ENCODE measurements around the gene EBF3.

EBF3 gene

DNA sequence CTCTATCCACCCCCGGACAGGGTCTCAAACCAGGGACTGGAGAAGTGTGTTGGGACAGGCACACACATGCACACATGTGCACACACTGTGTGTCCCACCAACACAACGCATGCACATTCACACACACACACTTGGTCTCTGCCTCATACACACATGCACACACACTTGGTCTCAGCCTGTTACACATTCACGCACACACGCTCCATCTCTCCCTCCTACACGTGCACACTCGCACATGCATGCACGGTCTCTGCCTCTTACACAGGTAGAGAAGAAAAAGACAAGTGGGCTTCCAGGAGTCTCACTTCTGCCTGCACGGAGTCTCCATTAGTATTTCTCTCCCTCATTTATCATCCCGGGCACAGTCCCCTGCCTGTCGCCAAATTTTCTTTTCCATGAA, 171.2 kb downstream of the EBF3 start:
- TF ChIP-seq, protein P1, sequence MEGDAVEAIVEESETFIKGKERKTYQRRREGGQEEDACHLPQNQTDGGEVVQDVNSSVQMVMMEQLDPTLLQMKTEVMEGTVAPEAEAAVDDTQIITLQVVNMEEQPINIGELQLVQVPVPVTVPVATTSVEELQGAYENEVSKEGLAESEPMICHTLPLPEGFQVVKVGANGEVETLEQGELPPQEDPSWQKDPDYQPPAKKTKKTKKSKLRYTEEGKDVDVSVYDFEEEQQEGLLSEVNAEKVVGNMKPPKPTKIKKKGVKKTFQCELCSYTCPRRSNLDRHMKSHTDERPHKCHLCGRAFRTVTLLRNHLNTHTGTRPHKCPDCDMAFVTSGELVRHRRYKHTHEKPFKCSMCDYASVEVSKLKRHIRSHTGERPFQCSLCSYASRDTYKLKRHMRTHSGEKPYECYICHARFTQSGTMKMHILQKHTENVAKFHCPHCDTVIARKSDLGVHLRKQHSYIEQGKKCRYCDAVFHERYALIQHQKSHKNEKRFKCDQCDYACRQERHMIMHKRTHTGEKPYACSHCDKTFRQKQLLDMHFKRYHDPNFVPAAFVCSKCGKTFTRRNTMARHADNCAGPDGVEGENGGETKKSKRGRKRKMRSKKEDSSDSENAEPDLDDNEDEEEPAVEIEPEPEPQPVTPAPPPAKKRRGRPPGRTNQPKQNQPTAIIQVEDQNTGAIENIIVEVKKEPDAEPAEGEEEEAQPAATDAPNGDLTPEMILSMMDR (conservative IDR thresholded peaks at IDR 0.05): no peak
- H3K27ac ChIP-seq: no peak overlapping the region

DNA sequence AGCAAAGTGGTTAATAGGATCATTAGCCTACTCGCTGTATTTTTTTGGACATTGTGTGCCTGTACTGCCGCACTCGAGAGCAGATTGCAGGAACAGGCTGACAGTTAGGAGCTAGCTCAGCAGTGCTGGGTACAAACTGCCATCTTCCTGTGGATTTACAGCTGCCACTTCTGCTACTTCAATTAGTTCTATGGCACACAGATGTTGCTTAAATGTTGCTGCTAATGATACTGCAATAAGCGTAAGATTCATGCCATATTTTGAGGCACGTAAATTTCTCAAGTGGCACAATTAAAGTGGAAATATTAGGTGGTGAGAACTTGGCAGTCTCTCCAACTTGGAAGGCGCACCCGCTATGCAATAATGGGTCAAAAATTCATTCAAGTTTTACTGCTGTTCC, 171.9 kb downstream of the EBF3 start:
- no peak overlapping the region for H3K27ac ChIP-seq
- TF ChIP-seq, protein P1 (conservative IDR thresholded peaks at IDR 0.05): no peak

DNA sequence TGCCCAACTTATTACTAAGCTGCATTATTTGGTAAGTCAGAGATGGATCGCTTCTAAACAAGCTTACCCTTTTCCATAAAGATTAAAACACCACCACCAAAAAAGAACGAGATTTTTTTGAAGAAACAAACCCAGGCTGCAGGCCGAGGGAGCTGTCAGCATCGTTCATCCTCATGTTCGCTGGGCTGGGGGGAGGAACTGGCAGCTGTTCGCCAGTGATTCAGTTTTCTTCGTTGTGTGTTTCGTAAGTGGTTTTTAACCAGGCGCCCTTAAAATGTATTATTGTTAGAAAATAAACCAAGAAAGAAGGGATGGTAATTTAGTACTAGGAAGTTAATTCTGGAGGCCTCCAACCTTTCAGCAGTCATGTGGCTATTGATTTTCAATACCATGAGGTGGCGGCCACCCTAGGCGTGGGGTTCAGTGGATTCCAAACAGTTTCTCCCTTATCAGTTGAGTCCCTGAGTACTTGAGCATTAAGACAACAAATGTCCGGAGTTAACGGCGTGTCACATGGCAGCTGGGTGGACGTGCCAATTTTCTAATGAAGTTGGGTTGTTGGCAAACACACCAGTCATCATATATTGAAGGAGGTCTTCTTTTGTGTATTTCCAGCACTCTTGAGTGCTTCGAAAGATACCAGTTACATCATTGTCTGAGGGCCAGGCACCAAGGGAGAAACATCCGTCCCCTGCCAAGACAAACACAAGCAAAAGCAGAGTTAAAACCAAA, 173.2 kb downstream of the EBF3 start:
- TF ChIP-seq, protein P1 (conservative IDR thresholded peaks at IDR 0.05): no peak
- H3K27ac ChIP-seq: no peak overlapping the region

DNA sequence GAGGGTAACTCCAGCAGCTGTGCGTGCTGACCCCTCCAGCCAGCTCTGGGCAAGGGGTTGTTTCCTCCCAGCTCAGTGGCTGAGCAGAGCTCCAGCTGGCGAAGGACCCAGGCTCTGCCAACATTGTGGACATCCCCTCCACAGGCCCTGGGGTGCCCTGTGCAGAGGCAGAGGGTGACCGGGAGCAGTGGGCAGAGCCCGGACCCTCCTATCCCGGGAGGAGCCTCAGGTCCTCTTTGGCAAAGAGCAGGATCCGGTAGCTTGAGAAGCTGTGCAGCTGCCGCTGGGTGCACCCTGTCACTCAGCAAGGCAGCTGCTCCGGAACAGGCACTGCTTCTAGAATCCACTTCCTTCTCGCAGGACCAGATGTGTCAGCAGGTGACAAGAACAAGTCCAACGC, 175.9 kb downstream of the EBF3 start:
- TF ChIP-seq, protein P1 (conservative IDR thresholded peaks at IDR 0.05): no peak
- H3K27ac ChIP-seq: no peak overlapping the region

DNA sequence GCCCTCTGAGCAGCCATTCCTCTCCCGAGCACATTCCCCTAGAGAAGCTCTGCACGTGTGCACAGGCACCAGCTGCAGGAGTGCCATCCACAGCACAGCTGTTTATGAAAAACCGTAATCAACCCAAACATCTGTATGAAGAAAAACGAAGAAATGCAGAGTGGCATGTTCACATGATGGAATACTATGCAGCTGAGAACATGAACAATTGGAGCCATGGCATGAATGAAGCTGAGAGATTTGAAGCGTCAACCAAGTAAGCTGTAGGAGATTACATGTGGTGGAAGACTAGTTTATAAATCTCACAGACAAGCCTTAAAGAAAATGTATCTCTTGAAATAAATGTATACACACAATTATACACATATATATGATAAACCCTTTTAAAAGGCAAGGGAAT, 176.5 kb downstream of the EBF3 start:
- TF ChIP-seq, protein P1 (conservative IDR thresholded peaks at IDR 0.05): no peak
- no peak overlapping the region for H3K27ac ChIP-seq

DNA sequence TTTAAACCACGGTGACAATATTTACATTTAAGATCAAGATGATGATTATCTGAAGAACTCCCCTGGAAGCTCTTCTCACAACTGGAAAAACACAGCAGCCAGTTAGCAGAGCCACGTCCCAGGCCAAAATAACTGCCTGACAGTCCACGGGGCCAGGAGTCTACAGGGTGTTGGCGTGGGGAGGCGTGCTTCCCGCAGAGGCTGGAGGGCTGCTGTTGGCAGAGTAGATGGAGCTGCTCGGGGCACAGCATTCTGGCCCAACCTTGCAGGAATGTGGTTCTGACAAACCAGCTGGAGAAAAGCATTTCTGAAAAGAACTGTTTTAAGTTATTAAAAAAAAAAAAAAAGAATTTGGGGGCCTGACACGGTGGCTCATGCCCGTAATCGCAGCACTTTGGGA, 177.9 kb downstream of the EBF3 start:
- TF ChIP-seq, protein P1 (conservative IDR thresholded peaks at IDR 0.05): no peak
- H3K27ac ChIP-seq: peak overlapping the region; percentile 23; the same call in 1 of the 2 replicates

DNA sequence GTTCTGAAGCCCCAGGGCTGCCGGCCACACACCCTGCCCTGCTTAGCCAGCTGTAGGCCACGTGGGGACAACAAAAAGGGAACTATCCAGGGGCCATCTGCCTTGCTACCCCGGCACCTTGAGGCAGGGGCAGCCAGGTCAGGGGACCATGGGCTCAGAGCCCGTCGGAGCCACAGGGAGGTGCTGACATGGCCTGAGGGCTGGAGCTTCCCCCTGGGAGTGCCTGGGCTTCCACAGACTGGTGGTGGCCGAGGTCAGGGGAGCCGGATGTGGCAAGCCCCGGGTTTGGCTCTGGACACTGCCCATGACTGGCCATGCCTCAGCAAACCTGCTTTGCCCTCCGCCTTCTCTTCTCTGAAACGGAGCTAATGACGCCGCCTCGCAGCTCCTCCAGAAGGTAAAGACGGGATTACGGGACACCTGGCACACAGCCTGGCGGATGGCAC, 178.5 kb downstream of the EBF3 start:
- TF ChIP-seq, protein P1 (conservative IDR thresholded peaks at IDR 0.05): no peak
- H3K27ac ChIP-seq: peak overlapping the region; percentile 23; the same call in 1 of the 2 replicates
